Measurements from ENCODE around the gene TTC27. TPM values are rescaled to one million over a fixed set of nuclear protein-coding genes. Genes with fewer than 3 reads are reported as not detected.

TTC27 gene
- total RNA-seq, 1 donor from 2014 or later = 118 TPM

DNA sequence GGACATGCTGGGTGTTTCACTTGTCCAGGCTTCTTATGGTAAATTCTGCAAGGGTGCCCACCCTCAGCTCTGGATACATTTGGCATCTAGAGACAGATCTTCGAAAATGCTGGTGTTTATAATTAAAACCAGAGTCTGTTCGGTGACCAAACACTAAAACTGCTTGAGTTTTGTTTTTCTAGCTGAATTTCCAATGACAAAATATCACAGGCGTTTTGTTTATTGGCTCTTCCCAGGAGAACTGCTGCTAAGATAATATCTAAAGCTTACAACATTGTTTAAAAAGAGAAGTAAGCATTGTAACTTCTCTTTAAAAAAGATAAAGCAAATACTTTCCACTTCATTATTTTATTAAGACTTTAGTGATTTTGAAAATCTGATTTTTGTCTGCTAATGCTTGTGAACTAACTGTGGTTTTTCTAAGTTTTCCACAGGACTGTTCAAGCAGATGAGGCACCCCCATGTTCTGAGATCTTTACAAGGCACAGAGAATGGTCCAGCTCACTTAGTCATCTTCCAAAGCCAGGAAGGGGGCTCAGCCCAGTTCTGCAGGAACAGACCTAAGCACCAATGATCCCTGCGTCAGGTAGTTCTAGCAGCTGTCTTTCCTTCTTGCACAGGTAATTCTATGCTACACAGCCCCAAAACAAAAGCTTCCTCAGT is 224.1 kb downstream of the TTC27 start:
- Histone ChIP-seq H3K27me3 (no peaks in the 10 kb centered on the region), H3K27ac (no peak overlapping the region), H3K4me3 (no peak overlapping the region), H3K9me3 (no peaks in the 10 kb centered on the region), H3K36me3 (no peaks in the 10 kb centered on the region), H3K4me1 (no peaks in the 10 kb centered on the region)
- TF ChIP-seq, protein P1, sequence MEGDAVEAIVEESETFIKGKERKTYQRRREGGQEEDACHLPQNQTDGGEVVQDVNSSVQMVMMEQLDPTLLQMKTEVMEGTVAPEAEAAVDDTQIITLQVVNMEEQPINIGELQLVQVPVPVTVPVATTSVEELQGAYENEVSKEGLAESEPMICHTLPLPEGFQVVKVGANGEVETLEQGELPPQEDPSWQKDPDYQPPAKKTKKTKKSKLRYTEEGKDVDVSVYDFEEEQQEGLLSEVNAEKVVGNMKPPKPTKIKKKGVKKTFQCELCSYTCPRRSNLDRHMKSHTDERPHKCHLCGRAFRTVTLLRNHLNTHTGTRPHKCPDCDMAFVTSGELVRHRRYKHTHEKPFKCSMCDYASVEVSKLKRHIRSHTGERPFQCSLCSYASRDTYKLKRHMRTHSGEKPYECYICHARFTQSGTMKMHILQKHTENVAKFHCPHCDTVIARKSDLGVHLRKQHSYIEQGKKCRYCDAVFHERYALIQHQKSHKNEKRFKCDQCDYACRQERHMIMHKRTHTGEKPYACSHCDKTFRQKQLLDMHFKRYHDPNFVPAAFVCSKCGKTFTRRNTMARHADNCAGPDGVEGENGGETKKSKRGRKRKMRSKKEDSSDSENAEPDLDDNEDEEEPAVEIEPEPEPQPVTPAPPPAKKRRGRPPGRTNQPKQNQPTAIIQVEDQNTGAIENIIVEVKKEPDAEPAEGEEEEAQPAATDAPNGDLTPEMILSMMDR (IDR thresholded peaks at IDR 0.05) = no peak
- DNase-seq (ENCODE audit: low spot score in 2 of 2) = no peak
- intact Hi-C loops (cut with DNase I) = no loop called here

DNA sequence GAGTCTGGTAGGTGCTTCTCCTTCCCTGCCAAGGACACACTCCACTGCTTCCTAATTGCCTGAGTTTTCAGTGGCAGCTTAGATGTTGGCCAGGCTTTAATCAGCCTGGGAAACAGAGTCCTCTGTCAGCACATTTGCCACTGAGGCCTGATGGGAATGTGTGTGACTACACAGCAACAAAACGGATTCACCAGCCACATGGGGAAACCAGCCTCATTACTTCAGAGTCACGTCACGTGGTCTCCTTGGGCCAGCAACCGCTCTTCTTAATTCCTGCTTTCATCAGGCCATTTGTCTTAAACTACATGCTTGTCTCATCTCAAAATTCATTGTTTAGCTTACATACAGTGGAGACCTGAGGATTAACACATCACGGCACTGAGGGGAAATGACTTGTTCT is 225.0 kb downstream of the TTC27 start:
- Histone ChIP-seq H3K9me3 (no peaks in the 10 kb centered on the region), H3K4me3 (no peak overlapping the region), H3K27ac (no peak overlapping the region), H3K27me3 (no peaks in the 10 kb centered on the region), H3K4me1 (no peaks in the 10 kb centered on the region), H3K36me3 (no peaks in the 10 kb centered on the region)
- no peak for DNase-seq (ENCODE audit: low spot score in 2 of 2)
- intact Hi-C loops (cut with DNase I) = no loop called here
- TF ChIP-seq, protein P1 (IDR thresholded peaks at IDR 0.05) = no peak

DNA sequence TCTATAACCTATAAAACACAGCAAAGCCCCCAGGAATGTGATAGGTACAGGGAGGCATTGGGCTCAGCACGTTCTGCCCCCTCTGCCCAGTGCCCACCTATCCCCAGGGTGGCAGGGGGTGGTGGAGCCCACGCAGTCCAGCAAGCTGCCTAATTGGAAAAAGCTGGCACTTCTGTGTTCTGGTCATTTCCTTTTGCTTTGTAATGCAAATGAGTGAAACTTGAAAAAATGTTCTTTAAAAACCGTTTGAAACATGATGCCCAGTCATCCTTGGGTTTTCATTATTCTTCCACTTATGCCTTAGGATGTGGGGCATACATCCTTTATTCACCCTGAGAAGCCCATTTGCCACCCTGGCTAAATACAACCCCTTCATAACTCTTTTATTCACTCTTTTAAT is 229.0 kb downstream of the TTC27 start:
- intact Hi-C loops (cut with DNase I) = no loop called here
- Histone ChIP-seq H3K4me3 (no peak overlapping the region), H3K4me1 (no peaks in the 10 kb centered on the region), H3K27ac (no peak overlapping the region), H3K36me3 (no peaks in the 10 kb centered on the region), H3K9me3 (no peaks in the 10 kb centered on the region), H3K27me3 (no peaks in the 10 kb centered on the region)
- no peak for DNase-seq (ENCODE audit: low spot score in 2 of 2)
- TF ChIP-seq, protein P1 (IDR thresholded peaks at IDR 0.05) = no peak

DNA sequence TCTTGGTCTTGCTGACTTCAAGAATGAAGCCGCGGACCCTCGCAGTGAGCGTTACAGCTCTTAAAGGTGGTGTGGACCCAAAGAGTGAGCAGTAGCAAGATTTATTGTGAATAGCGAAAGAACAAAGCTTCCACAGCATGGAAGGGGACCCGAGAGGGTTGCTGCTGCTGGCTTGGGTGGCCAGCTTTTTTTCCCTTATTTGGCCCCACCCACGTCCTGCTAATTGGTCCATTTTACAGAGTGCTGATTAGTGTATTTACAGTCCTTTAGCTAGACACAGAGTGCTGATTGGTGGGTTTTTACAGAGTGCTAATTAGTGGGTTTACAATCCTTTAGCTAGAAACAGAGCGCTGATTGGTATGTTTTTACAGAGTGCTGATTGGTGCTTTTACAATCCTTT is 230.9 kb downstream of the TTC27 start:
- no peak for DNase-seq (ENCODE audit: low spot score in 2 of 2)
- H3K4me3 ChIP-seq = no peak overlapping the region
- no peak overlapping the region for H3K27ac ChIP-seq
- H3K36me3 ChIP-seq = no peaks in the 10 kb centered on the region
- H3K4me1 ChIP-seq = no peaks in the 10 kb centered on the region
- H3K9me3 ChIP-seq = no peaks in the 10 kb centered on the region
- intact Hi-C loops (cut with DNase I) = no loop called here
- TF ChIP-seq, protein P1 (IDR thresholded peaks at IDR 0.05) = no peak
- H3K27me3 ChIP-seq = no peaks in the 10 kb centered on the region

DNA sequence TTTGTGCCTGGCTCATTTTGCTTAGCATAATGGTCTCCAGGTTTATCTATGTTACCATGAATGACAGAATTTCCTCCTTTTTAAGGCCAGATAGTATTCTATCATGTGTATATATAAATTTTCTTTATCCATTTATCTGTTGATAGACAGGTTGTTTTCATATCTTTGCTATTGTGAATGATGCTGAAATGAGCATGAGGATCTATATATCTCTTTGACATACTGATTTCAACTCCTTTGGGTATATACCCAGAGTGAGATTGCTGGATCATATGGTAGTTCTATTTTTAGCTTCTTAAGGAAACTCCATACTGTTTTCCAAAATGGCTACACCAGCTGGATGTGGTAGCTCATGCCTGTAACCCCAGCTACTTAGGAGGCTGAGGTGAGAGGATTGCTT is 232.5 kb downstream of the TTC27 start:
- TF ChIP-seq, protein P1 (IDR thresholded peaks at IDR 0.05) = no peak
- H3K4me1 ChIP-seq = peaks cover 0 to 2% of the 10 kb centered on the region in 2 donors
- no peaks in the 10 kb centered on the region for H3K27me3 ChIP-seq
- H3K4me3 ChIP-seq = no peak overlapping the region
- H3K36me3 ChIP-seq = no peaks in the 10 kb centered on the region
- no peak for DNase-seq (ENCODE audit: low spot score in 2 of 2)
- H3K27ac ChIP-seq = no peak overlapping the region
- no peaks in the 10 kb centered on the region for H3K9me3 ChIP-seq
- intact Hi-C loops (cut with DNase I) = no loop called here

Data from ascending aorta (tissue), 2 donors.